Fibroblast of lung (primary cell): ENCODE data around the gene HDAC8.

Source experiments
- CTCF ChIP-seq, 2 donors: IDR thresholded peaks in 1 of 2; conservative IDR thresholded peaks in 1 of 2; 1 replicate in 1 of 2; 2 replicates in 1 of 2; pipeline ENCODE4 v1.5.1; 2011 to 2012; ENCODE audit warnings: low read length in 2 of 2, control low read depth in 1 of 2, inconsistent platforms in 1 of 2, low read depth in 1 of 2, mild to moderate bottlenecking in 1 of 2
- EZH2 ChIP-seq: IDR thresholded peaks from 2 replicates; pipeline ENCODE4 v1.5.1; 2012; ENCODE audit warnings: low read length, control low read depth, mild to moderate bottlenecking; ENCODE audit errors: missing control alignments

GRCh38 chrX:72395237-72395636, 177.4 kb downstream of the HDAC8 start:
- TF ChIP-seq CTCF (conservative IDR thresholded peaks at IDR 0.05 in 1 of 2, IDR thresholded peaks at IDR 0.05 in 1 of 2; ENCODE audit: low read depth in 1 of 2, low read length in 2 of 2), result no peak
- TF ChIP-seq EZH2, result no peak
